ENCODE measurements around the gene HSP90B1. TPM values are rescaled to one million over a fixed set of nuclear protein-coding genes. Genes with fewer than 3 reads are reported as not detected.

Gene HSP90B1
- polyA plus RNA-seq, 1 experiment, result 848 TPM

DNA sequence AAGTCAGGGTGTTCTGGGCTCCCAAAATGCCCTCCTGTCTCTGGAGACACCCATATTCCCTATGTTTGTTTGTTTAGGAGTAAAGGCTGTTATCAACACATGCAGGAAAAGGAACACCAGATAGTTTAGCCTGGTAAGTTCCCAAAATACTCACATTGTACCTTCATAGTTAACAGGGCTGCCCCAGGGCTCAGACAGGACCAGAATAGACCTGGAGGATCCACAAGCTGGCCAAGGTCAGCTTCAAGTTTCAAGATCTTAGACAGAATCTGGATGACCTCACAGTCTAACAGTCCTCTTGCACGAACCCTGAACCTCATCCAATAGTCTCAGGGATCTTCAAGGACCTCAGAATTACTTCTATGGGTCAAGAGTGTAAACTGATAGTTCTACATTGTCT lies 18.1 kb upstream of the HSP90B1 start:
- H3K27me3 ChIP-seq (ENCODE audit: control insufficient read depth, insufficient read depth, low read length), result no peaks in the 10 kb centered on the region
- H3K4me3 ChIP-seq (ENCODE audit: low read depth, low read length), result no peak overlapping the region
- TF ChIP-seq, protein P1, sequence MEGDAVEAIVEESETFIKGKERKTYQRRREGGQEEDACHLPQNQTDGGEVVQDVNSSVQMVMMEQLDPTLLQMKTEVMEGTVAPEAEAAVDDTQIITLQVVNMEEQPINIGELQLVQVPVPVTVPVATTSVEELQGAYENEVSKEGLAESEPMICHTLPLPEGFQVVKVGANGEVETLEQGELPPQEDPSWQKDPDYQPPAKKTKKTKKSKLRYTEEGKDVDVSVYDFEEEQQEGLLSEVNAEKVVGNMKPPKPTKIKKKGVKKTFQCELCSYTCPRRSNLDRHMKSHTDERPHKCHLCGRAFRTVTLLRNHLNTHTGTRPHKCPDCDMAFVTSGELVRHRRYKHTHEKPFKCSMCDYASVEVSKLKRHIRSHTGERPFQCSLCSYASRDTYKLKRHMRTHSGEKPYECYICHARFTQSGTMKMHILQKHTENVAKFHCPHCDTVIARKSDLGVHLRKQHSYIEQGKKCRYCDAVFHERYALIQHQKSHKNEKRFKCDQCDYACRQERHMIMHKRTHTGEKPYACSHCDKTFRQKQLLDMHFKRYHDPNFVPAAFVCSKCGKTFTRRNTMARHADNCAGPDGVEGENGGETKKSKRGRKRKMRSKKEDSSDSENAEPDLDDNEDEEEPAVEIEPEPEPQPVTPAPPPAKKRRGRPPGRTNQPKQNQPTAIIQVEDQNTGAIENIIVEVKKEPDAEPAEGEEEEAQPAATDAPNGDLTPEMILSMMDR (IDR thresholded peaks at IDR 0.05; ENCODE audit: low read depth, low read length), result no peak
- no peak for DNase-seq (ENCODE audit: low read depth, low spot score)
- no peak overlapping the region for H3K27ac ChIP-seq (ENCODE audit: low read depth, low read length)
- H3K9me3 ChIP-seq (ENCODE audit: control insufficient read depth, insufficient read depth, low read length), result no peaks in the 10 kb centered on the region
- ChIA-PET CTCF (interaction anchor here (0.5 kb wide), 1 partner anchor 13 kb away, joined by 3 read pairs; no protein-coding TSS in a partner anchor), POLR2A (interaction anchor here (0.9 kb wide), 1 partner anchor 18 kb away, joined by 3 read pairs; the partner anchor contains the start of gene HSP90B1)

DNA sequence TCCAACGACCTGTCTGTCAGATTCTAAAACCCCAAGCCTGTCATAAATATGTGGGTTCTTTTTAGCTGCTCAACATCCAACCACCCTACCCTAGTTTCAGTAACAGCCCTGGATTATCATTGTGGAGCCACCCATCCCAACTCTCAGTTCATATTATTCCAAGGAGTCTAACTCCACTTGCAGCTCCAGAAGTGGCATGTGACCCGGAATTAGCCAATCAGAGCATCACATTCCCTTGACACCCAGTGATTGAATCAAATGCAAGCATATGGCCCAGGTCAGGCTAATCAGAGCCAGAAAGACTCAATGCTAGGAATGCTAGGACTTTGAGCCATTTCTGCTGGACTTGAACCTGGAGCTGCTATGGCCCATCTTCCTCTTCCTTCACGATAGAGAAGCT lies 17.1 kb upstream of the HSP90B1 start:
- no peak overlapping the region for H3K27ac ChIP-seq (ENCODE audit: low read depth, low read length)
- ChIA-PET POLR2A (interaction anchor here (1.2 kb wide), 2 partner anchors 17 to 94 kb away, joined by 3 to 4 read pairs; partner anchors contain the start of gene HSP90B1), CTCF (no interaction called here)
- H3K4me3 ChIP-seq (ENCODE audit: low read depth, low read length), result no peak overlapping the region
- TF ChIP-seq, protein P1 (IDR thresholded peaks at IDR 0.05; ENCODE audit: low read depth, low read length), result no peak
- no peaks in the 10 kb centered on the region for H3K27me3 ChIP-seq (ENCODE audit: control insufficient read depth, insufficient read depth, low read length)
- peaks cover 3% of the 10 kb centered on the region for H3K9me3 ChIP-seq (ENCODE audit: control insufficient read depth, insufficient read depth, low read length)
- no peak for DNase-seq (ENCODE audit: low read depth, low spot score)

- CTCF ChIA-PET, result interaction anchor here (1.0 kb wide), 1 partner anchor 31 kb away, joined by 3 read pairs; no protein-coding TSS in a partner anchor
- DNase-seq (ENCODE audit: low read depth, low spot score), result peak; percentile 44
- H3K4me3 ChIP-seq (ENCODE audit: low read depth, low read length), result no peak overlapping the region
- peak overlapping the region; percentile 11 for H3K27ac ChIP-seq (ENCODE audit: low read depth, low read length)
- TF ChIP-seq, protein P1 (IDR thresholded peaks at IDR 0.05; ENCODE audit: low read depth, low read length), result no peak
- POLR2A ChIA-PET, result no interaction called here
- peaks cover 9% of the 10 kb centered on the region for H3K9me3 ChIP-seq (ENCODE audit: control insufficient read depth, insufficient read depth, low read length)
- no peaks in the 10 kb centered on the region for H3K27me3 ChIP-seq (ENCODE audit: control insufficient read depth, insufficient read depth, low read length)
Observed at GRCh38 chr12:103915306-103915705, 14.9 kb upstream of the HSP90B1 start.

DNA sequence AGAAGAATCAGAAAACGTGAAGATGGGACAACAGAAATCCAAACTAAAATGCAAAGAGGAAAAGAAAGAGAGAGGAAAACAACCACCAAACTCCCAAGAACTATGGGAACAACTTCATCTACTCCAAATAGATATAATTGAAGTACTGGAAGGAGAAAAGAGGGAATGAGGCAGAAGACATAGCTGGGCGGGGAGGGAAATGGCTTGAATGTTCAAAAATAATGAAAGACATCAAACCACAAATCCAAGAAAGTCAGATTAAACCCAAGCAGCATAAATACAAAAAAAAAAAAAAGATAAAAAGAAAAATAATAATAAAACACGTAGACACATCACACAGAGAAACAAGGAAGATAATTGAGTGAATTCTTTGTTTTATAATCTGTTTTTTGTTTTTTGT lies 12.3 kb upstream of the HSP90B1 start:
- Histone ChIP-seq H3K9me3 (ENCODE audit: control insufficient read depth, insufficient read depth, low read length) (peaks cover 9% of the 10 kb centered on the region), H3K27me3 (ENCODE audit: control insufficient read depth, insufficient read depth, low read length) (no peaks in the 10 kb centered on the region), H3K4me3 (ENCODE audit: low read depth, low read length) (no peak overlapping the region), H3K27ac (ENCODE audit: low read depth, low read length) (no peak overlapping the region)
- DNase-seq (ENCODE audit: low read depth, low spot score), result no peak
- TF ChIP-seq, protein P1 (IDR thresholded peaks at IDR 0.05; ENCODE audit: low read depth, low read length), result no peak
- POLR2A ChIA-PET, result interaction anchor here (1.2 kb wide), 1 partner anchor 12 kb away, joined by 3 read pairs; the partner anchor contains the start of gene HSP90B1
- CTCF ChIA-PET, result interaction anchor here (1.7 kb wide), 1 partner anchor 9 kb away, joined by 6 read pairs; no protein-coding TSS in a partner anchor

DNA sequence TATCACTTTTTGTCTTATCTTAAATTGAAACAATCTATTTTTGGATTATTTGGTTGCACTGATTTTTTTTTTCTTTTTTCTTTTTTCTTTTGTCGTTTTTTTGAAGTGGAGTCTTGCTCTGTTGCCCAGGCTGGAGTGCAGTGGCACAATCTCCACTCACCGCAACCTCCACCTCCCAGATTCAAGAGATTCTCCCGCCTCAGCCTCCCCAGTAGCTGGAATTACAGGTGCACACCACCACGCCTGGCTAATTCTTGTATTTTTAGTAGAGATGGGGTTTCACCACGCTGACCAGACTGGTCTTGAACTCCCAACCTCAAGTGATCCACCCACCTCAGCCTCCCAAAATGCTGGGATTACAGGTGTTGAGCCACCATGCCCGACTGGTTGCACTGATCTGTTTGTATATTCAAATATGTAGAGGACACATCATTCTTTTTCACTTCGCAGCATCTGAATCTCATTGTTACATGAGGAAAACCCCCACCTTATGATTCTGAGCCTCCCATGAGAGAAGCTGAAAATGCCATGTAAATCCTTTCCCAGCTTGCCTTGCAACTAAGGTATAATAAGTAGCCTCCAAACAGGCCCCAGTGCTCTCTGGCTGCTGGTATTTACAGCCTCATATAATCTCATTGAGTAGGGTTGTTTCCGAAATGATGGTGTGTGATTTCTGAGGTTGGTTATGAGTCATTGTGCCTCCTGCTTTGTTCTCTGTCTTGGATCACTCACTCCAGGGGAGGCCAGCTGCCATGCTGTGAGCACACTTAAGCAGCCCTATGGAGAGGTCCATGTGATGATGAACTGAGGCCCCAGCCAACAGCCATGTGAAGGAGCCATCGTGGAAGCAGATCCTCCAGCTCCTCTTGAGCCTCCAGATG lies 5.2 kb upstream of the HSP90B1 start:
- TF ChIP-seq, protein P1 (IDR thresholded peaks at IDR 0.05; ENCODE audit: low read depth, low read length), result no peak
- Histone ChIP-seq H3K27me3 (ENCODE audit: control insufficient read depth, insufficient read depth, low read length) (no peaks in the 10 kb centered on the region), H3K4me3 (ENCODE audit: low read depth, low read length) (no peak overlapping the region), H3K9me3 (ENCODE audit: control insufficient read depth, insufficient read depth, low read length) (no peaks in the 10 kb centered on the region), H3K27ac (ENCODE audit: low read depth, low read length) (peak overlapping the region; percentile 22)
- CTCF ChIA-PET, result interaction anchor here (0.6 to 1.7 kb wide), 5 partner anchors 36 to 184 kb away, joined by 3 to 4 read pairs (median 3); no protein-coding TSS in a partner anchor
- DNase-seq (ENCODE audit: low read depth, low spot score), result peak; percentile 49
- POLR2A ChIA-PET, result interaction anchor here (0.6 kb wide), 1 partner anchor 15 kb away, joined by 5 read pairs; no protein-coding TSS in a partner anchor

All from AG04450 (cell line).